Dendritic cell treated with granulocyte-macrophage colony-stimulating factor and Interleukin-4, amounts not matched to agents 40 ng/mL and 50 ng/mL, for 4 days (primary cell): ENCODE data around the gene GALNT17.

Source experiments
- H3K27ac Mint-ChIP-seq: one replicate; pipeline ENCODE4 v1.8.0; 2022; ENCODE audit warnings: mild to moderate bottlenecking, mixed read lengths
- H3K27me3 Mint-ChIP-seq: one replicate; pipeline ENCODE4 v1.8.0; 2022; ENCODE audit warnings: mild to moderate bottlenecking, mixed read lengths
- H3K36me3 Mint-ChIP-seq: one replicate; pipeline ENCODE4 v1.8.0; 2022; ENCODE audit warnings: low read depth, mixed read lengths
- H3K4me1 Mint-ChIP-seq: one replicate; pipeline ENCODE4 v1.8.0; 2022; ENCODE audit warnings: low read depth, mixed read lengths
- H3K4me3 Mint-ChIP-seq: one replicate; pipeline ENCODE4 v1.8.0; 2022; ENCODE audit warnings: mild to moderate bottlenecking, moderate library complexity, mixed read lengths
- H3K9me3 Mint-ChIP-seq: one replicate; pipeline ENCODE4 v1.8.0; 2022; ENCODE audit warnings: mixed read lengths
- intact Hi-C: fragments of 100-400 bp; cut with micrococcal nuclease; formaldehyde crosslinking; loops from one replicate; pipeline ENCODE4 v1.15.0; 2022

Gene GALNT17

DNA sequence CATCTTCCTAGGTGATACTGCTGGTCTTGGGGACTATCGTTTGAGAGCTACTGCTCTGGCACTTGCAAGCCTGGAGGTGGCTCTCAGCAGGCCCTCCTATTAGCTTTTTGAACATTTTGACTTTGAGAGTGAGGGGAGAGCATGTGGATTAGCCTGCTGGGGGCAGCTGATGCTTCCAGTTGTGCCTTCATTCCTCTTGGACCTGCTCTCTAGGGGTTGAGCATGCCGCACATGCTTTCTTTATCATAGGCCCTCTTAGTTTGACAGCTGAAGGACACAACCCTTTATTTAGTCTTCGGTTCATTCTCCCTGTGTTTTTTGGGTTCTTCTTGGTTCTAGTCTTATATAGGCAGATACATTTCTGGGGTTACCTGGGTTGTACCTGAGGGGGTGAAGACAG is 132.1 kb downstream of the GALNT17 start:
- H3K4me3 Mint-ChIP-seq, result no peak overlapping the region
- H3K4me1 Mint-ChIP-seq, result no peaks in the 10 kb centered on the region
- no peaks in the 10 kb centered on the region for H3K36me3 Mint-ChIP-seq
- H3K9me3 Mint-ChIP-seq, result peaks cover 54% of the 10 kb centered on the region
- intact Hi-C loops, result no loop called here
- H3K27me3 Mint-ChIP-seq, result no peaks in the 10 kb centered on the region
- no peak overlapping the region for H3K27ac Mint-ChIP-seq

DNA sequence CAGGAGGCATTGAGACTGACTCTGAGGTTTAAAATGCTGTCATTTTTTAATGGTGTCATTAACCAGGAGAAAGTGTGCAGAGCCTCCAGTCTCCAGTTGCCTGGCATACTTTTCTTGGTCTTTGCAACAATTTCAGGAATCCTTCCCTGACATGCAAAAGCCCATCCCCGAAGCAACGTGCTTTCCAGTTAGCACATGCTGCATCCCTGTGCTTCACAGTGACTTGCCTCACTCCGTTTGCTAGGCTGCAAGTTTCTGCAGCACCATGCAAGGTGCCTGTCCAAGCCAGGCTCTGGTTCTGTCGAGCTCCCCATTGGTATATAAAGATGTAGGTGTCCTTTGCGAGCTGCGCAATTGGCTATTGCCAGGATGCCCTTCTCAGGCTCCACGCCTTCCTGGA is 135.0 kb downstream of the GALNT17 start:
- intact Hi-C loops, result no loop called here
- H3K4me1 Mint-ChIP-seq, result no peaks in the 10 kb centered on the region
- peaks cover 60% of the 10 kb centered on the region for H3K9me3 Mint-ChIP-seq
- H3K27ac Mint-ChIP-seq, result no peak overlapping the region
- H3K27me3 Mint-ChIP-seq, result no peaks in the 10 kb centered on the region
- no peak overlapping the region for H3K4me3 Mint-ChIP-seq
- H3K36me3 Mint-ChIP-seq, result no peaks in the 10 kb centered on the region

DNA sequence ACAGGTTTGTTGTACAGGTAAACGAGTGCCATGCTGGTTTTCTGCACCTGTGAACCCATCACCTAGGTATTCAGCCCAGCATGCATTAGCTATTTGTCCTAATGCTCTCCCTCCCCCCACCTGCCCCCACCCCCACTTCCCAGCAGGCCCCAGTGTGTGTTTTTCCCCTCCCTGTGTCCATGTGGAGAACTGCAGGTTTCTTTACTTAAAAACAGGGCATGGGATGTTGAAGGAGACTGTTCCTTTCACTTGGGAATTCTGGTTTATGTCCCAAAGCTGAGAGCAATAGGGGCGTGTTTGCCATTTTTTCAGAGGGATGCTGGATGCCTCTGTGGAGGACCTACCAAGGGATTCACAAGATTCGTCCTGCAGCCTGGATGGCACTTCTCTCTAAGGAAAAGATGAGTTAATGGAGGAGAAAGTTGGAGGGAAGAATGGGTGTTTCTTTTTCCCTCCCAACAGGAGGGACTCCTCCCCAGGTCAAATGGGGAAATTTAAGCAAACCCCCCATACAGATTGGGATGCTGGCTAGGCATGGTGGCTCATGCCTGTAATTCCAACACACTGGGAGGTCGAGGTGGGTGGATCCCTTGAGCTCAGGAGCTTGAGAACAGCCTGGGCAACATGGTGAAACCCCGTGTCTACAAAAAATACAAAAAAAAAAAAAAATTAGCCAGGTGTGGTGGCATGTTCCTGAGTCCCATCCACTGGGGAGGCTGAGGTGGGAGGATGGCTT is 136.0 kb downstream of the GALNT17 start:
- Mint-ChIP-seq H3K36me3 (no peaks in the 10 kb centered on the region), H3K27ac (no peak overlapping the region), H3K9me3 (peaks cover 60% of the 10 kb centered on the region), H3K4me1 (no peaks in the 10 kb centered on the region), H3K27me3 (no peaks in the 10 kb centered on the region), H3K4me3 (no peak overlapping the region)
- intact Hi-C loops, result no loop called here

DNA sequence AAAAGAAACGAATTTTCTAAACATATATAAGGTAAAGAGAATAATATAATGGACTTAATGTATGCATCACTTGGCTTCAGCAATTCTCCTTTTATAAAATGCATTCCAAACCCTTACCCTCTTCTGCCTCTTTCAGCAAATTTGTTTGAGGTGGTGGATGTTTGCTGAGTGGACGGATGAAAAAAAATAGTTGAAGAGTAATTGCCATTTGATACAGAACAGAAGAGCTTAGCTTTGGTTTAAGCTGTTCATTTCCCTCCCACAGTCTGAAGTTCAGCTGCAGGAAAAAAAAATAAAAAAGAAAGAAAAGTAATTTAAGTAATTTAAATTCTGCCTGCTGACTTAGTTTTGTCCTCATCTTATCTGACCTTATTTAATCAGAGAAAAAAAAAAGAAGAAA is 138.6 kb downstream of the GALNT17 start:
- Mint-ChIP-seq H3K9me3 (peaks cover 56% of the 10 kb centered on the region), H3K27me3 (no peaks in the 10 kb centered on the region), H3K27ac (no peak overlapping the region), H3K36me3 (no peaks in the 10 kb centered on the region), H3K4me1 (no peaks in the 10 kb centered on the region), H3K4me3 (no peak overlapping the region)
- intact Hi-C loops, result no loop called here

DNA sequence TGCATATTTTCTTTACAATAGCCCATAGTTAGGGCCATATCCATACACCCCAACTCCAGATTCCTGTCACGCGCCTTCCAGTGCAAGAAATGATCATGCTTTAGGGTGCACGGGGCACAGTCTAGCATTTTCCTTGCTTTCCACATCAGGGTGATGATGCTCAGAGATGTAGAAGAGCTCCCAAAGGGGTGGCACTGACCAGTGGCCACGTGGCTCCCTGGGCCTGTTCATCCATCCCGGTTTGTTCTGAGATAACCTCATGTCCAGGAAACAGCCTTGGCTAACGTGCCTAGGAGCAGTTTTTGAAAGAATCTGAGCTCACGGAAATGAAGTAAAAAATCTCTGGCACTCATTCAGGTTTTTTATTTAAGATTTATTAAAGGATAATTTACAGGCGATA is 139.3 kb downstream of the GALNT17 start:
- H3K27ac Mint-ChIP-seq, result no peak overlapping the region
- H3K9me3 Mint-ChIP-seq, result peaks cover 56% of the 10 kb centered on the region
- no peak overlapping the region for H3K4me3 Mint-ChIP-seq
- intact Hi-C loops, result no loop called here
- no peaks in the 10 kb centered on the region for H3K36me3 Mint-ChIP-seq
- no peaks in the 10 kb centered on the region for H3K4me1 Mint-ChIP-seq
- no peaks in the 10 kb centered on the region for H3K27me3 Mint-ChIP-seq

DNA sequence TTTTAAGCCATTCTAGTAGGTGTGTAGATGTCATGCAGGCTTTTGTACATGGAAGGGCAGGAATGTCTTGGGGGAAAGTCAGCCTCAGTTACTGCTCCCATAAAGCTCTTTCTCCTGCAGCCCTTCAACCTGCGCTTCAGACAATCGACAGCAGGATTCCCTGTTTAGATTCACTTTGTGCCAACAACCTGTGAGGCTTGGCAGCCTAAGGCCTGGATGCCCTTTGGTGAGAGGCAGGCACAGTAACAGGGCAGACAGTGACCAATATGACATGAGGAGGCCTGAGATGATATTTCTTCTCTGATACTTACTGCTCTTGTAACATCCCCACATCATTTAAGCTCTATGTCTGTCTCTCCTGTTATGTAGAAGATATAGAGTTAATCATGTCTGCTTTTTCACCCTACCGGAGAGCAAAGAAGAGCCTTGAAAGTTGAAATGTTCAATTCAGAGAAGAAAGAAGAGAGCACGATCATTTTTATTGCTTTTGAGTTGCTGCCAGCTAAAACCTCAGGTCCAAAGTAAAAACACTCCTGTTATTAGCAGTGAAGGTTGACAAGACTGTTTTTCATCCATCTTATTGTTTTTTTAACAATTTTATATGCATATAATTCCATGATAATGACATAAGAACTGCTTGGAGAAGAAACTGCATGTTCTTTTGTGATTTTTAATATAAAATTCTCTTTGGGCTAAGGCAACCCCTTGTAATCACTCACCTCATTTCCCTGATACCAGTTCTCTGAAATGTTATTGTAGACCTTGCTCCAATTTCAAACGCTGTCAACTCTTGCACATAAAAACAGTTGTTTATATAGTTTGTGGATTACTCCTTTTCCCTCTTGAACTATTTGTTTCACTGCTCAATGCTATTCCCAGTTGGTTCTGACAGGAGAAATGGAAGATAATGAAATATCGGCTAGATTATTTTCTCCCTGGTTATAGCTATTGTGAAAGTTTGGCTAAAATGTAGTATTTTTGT is 140.9 kb downstream of the GALNT17 start:
- Mint-ChIP-seq H3K4me3 (no peak overlapping the region), H3K9me3 (peaks cover 54% of the 10 kb centered on the region), H3K27me3 (no peaks in the 10 kb centered on the region), H3K36me3 (no peaks in the 10 kb centered on the region), H3K27ac (no peak overlapping the region), H3K4me1 (no peaks in the 10 kb centered on the region)
- intact Hi-C loops, result no loop called here

DNA sequence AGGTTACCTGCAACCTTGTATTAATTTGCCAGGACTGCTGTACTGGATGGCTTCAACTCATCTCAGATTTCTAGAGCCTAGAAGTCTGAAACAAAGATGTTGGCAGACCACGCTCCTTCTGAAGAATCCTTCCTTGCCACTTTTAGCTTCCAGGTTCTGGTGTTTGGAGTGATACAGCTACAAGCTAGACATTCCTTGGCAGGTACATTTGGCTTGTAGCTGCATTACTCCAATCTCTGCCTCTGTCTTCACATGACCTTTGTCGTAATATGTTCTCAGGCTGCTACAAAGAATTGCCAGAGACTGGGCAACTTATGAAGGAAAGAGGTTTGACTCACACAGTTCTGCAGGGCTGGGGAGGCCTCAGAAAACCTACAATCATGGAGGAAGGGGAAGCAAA is 146.3 kb downstream of the GALNT17 start:
- Mint-ChIP-seq H3K9me3 (peaks cover 69% of the 10 kb centered on the region), H3K36me3 (no peaks in the 10 kb centered on the region), H3K4me3 (no peak overlapping the region)

DNA sequence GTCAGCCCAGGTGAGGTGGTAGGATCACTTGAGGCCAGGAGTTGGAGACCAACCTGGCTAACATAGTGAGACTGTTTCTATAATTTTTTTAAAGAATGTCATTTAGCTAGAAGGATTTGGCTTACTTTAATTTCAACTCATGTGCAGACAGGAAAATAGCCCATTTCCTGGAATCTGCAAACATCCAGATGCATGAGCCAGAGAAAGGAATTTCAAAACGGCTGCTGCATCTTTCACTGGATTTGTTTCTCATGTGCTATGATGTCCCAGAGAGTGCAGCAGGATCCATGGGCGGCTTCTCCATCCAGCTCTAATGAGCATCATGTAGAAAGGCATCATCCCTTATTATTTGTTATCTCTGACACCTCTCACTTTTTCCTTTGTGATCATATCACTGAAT is 149.3 kb downstream of the GALNT17 start:
- Mint-ChIP-seq H3K36me3 (no peaks in the 10 kb centered on the region), H3K27ac (no peak overlapping the region), H3K4me3 (no peak overlapping the region), H3K27me3 (no peaks in the 10 kb centered on the region), H3K9me3 (peaks cover 58% of the 10 kb centered on the region), H3K4me1 (no peaks in the 10 kb centered on the region)
- intact Hi-C loops, result no loop called here

More for the DNA sequence above, 146.3 kb downstream of the GALNT17 start:
- Mint-ChIP-seq H3K27ac (no peak overlapping the region), H3K4me1 (no peaks in the 10 kb centered on the region), H3K27me3 (no peaks in the 10 kb centered on the region)
- intact Hi-C loops, result no loop called here

DNA sequence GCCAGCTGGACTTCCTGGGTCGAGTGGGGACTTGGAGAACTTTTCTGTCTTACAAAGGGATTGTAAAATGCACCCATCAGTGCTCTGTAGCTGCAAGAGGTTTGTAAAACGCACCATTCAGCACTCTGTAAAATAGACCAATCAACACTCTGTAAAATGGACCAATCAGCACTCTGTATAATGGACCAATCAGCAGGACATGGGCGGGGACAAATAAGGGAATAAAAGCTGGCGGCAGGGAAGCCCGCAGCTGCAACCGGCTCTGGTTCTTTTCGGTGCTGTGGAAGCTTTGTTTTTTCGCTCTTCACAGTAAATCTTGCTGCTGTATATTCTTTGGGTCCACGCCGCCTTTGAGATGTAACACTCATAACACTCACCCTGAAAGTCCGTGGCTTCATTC is 151.9 kb downstream of the GALNT17 start:
- no peak overlapping the region for H3K4me3 Mint-ChIP-seq
- H3K27me3 Mint-ChIP-seq, result no peaks in the 10 kb centered on the region
- no peaks in the 10 kb centered on the region for H3K4me1 Mint-ChIP-seq
- intact Hi-C loops, result no loop called here
- H3K27ac Mint-ChIP-seq, result no peak overlapping the region
- peaks cover 43% of the 10 kb centered on the region for H3K9me3 Mint-ChIP-seq
- no peaks in the 10 kb centered on the region for H3K36me3 Mint-ChIP-seq

DNA sequence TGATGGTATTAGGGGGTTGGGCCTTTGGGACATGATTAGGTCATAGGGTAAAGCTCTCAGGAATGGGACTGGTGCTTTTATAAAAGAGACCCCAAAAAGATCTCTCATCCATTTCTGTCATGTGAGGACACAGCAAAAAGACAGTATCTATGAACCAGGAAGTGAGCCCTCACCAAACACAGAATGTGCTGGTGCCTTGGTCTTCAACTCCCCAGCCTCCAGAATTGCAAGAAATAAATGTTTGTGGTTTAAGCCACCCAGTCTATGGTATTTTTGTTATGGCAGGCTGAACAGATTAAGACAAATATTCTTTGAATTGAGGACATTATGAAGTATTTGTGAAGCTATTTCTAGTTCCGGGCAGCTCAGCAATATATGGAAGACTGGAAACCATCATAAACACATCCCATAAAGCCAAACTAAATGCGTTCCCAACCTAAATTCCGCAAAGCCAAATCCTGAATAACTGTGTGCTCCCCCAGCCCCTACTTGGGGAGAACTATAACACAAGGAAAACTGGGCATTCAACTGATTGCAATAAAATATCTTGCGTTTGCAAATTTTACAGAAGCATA is 153.7 kb downstream of the GALNT17 start:
- intact Hi-C loops, result no loop called here
- no peak overlapping the region for H3K27ac Mint-ChIP-seq
- H3K36me3 Mint-ChIP-seq, result no peaks in the 10 kb centered on the region
- H3K9me3 Mint-ChIP-seq, result peaks cover 24% of the 10 kb centered on the region
- no peaks in the 10 kb centered on the region for H3K4me1 Mint-ChIP-seq
- H3K27me3 Mint-ChIP-seq, result no peaks in the 10 kb centered on the region
- no peak overlapping the region for H3K4me3 Mint-ChIP-seq

DNA sequence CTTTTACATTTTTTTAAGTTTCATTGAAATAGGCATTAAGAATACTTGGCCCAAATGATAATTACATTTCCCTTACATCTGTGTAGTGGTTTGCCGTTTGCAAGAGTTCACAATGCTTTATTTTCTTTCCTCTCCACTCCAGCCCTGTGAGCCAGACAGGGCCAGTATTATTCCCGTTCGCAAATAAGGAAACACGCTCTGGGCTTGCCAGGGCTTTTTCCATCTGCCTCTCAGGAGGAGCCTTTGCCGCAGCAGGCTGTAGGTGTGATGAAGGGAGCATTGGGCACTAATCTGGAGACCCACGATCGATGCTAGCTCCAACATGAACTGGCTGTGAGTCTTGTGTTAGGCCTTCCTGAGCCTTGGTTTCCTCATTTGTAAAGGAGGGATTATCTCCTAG is 154.4 kb downstream of the GALNT17 start:
- H3K36me3 Mint-ChIP-seq, result no peaks in the 10 kb centered on the region
- H3K9me3 Mint-ChIP-seq, result peaks cover 24% of the 10 kb centered on the region
- no peaks in the 10 kb centered on the region for H3K27me3 Mint-ChIP-seq
- intact Hi-C loops, result no loop called here
- H3K4me1 Mint-ChIP-seq, result no peaks in the 10 kb centered on the region
- H3K4me3 Mint-ChIP-seq, result no peak overlapping the region
- H3K27ac Mint-ChIP-seq, result no peak overlapping the region

DNA sequence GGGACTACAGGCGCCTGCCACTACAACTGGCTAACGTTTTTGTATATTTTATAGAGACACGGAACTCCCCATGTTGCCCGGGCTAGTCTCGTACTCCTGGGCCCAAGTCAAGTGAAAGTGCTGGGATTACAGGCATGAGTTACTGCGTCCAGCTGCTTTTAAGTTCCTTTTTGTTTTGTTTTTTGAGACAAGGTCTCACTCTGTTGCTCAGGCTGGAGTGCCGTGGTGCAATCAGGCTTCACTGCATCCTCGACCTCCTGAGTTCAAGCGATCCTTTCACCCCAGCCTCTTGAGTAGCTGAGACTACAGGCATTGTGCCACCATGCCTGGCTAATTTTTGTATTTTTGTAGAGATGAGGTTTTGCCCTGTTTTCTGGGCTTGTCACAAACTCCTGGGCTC is 155.0 kb downstream of the GALNT17 start:
- no peak overlapping the region for H3K27ac Mint-ChIP-seq
- peaks cover 21% of the 10 kb centered on the region for H3K9me3 Mint-ChIP-seq
- no peaks in the 10 kb centered on the region for H3K4me1 Mint-ChIP-seq
- no peak overlapping the region for H3K4me3 Mint-ChIP-seq
- no peaks in the 10 kb centered on the region for H3K27me3 Mint-ChIP-seq
- H3K36me3 Mint-ChIP-seq, result no peaks in the 10 kb centered on the region
- intact Hi-C loops, result no loop called here

DNA sequence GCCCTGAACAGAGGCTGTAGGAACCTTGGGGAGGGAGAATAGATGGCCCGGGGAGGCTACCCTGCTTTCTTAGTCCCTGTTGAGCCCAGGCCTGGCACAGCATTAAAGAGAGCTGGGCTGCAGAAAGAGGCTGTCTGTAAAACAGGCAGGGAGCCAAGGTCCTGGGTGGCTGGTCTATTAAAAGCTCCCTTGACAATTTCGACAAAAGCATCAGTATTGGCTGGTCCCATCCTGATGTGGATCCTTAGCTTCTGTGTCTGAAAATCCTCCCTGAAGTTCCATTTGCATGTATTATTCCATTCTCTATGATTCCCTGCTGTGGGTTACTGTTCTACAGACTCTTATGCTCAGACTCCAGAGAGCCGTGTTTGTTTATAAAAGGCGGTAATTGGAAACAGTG is 158.5 kb downstream of the GALNT17 start:
- Mint-ChIP-seq H3K27me3 (no peaks in the 10 kb centered on the region), H3K9me3 (peaks cover 7% of the 10 kb centered on the region), H3K27ac (no peak overlapping the region), H3K4me1 (no peaks in the 10 kb centered on the region), H3K36me3 (no peaks in the 10 kb centered on the region), H3K4me3 (no peak overlapping the region)
- intact Hi-C loops, result no loop called here

DNA sequence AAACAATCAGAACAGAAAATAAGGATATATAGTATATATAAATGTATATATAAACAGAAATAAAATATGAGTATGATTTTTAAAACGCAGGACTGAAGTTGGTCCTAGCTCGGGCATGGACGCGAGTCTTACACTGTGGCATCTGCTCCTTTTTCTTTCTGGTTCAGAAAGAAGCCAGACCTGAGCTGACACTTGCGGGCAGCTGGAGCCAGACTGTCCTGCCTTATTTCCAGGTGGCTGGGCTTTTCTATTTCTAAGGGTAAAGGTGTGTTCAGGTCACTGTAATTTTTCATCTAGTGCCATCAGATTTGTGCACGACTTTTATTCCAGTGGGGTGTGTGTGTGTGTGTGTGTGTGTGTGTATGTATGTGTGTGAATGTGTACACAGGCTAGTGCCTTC is 166.4 kb downstream of the GALNT17 start:
- Mint-ChIP-seq H3K4me3 (no peak overlapping the region), H3K36me3 (no peaks in the 10 kb centered on the region), H3K27me3 (no peaks in the 10 kb centered on the region), H3K4me1 (no peaks in the 10 kb centered on the region), H3K9me3 (peaks cover 12% of the 10 kb centered on the region), H3K27ac (no peak overlapping the region)
- intact Hi-C loops, result no loop called here
